GM18951 (cell line): ENCODE results near the gene NELL1.

Experiments used
- POLR2A ChIP-seq: IDR thresholded peaks from 4 replicates; pipeline ENCODE4 v1.6.1; 2011; ENCODE audit warnings: mild to moderate bottlenecking; ENCODE audit not compliant: insufficient read length, insufficient read depth; ENCODE audit errors: extremely low read depth
- in situ Hi-C: fragments of 300-500 bp; cut with MboI; formaldehyde crosslinking; loops from one replicate; pipeline ENCODE4 v1.12.0; 2022; ENCODE audit warnings: low sequenced_read_pairs, mixed read lengths, inconsistent platforms; ENCODE audit not compliant: unreplicated experiment

NELL1 gene

DNA sequence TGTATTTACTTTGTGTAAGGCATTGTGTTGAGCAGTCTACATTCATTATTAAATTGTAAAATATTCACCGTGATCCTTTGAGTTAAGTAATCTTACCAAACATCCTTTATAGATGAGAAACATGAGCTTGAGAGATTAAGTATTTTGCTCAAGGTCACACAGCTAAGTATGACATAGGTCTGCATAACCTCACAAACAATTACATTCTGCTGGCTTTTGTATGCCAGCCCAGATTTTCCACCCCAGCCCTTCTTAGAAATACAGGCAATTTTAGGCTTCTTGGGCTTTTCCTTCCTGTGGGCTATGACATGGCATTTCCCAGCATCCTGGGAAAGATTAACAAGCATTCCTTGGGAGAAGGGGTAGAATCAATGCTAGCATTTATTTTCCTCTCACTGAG is 357.3 kb downstream of the NELL1 start:
- TF ChIP-seq POLR2A = no peak
- in situ Hi-C loops = no loop called here

DNA sequence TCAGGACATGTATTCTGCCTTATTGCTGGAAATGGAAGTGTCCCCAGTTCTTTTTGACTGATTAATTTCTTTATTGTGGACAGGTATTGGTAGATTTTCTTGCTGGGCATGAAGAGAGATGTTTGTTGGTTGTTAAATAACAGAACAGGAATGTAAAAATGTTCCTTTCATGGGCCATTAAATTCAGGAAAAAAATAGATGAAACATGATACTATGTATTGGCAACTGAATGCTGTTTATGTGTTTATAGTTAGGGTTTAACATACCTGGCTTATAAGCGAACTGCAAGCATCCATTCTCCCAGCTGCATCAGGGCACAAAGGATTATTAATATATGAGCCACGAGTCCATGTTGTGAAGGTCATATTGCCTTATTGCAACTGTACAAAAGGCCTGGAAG is 368.5 kb downstream of the NELL1 start:
- no peak for TF ChIP-seq POLR2A
- in situ Hi-C loops = no loop called here

GRCh38 chr11:21038801-21039200 is 369.4 kb downstream of the NELL1 start:
- TF ChIP-seq POLR2A = no peak
- in situ Hi-C loops = no loop called here

GRCh38 chr11:21040630-21041029 is 371.2 kb downstream of the NELL1 start:
- in situ Hi-C loops = no loop called here
- no peak for TF ChIP-seq POLR2A

- in situ Hi-C loops = no loop called here
- TF ChIP-seq POLR2A = no peak
Observed at GRCh38 chr11:21048626-21049025, 379.2 kb downstream of the NELL1 start.

- no peak for TF ChIP-seq POLR2A
- in situ Hi-C loops = no loop called here
Observed at GRCh38 chr11:21053466-21053865, 384.1 kb downstream of the NELL1 start.

DNA sequence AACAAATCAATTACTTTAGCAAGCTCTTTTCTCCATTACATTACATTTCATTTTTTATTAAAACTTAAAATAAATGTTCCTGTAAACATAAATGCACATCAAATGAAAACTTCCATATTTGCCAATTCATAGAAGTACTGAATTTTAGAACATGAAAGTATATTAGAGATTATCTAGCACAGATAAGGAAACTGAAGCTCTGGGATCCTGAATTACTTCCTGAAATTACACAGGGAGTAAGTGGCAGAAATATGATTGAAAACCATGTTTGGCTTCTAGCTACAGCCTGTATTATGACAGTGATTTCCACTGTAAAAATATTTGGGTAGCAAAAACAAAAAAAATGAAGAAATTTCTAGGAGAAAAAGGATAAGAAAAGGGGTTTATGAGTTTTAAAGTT is 387.3 kb downstream of the NELL1 start:
- in situ Hi-C loops = no loop called here

GRCh38 chr11:21059879-21060278 is 390.5 kb downstream of the NELL1 start:
- TF ChIP-seq POLR2A = no peak
- in situ Hi-C loops = no loop called here

More for the DNA sequence above, 387.3 kb downstream of the NELL1 start:
- TF ChIP-seq POLR2A = no peak

DNA sequence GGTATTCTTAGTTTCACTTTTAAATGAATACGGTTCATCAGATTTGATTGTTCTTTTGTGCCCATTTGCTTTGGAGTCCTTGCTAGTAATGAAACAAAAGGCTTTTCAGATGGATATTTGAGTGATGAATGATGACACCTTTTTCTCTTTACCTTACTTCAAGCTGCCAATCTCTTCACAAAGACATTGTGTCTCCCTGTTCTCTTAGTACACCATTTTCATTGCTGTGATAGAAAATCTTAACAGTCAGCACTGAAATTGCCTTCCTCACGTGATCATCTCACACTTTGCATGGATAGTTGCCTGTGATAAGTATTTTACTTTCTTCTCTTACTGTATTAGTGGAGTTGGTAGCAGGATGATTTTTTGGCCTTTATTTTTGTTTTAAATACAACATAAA is 396.6 kb downstream of the NELL1 start:
- in situ Hi-C loops = no loop called here

GRCh38 chr11:21068886-21069285 is 399.5 kb downstream of the NELL1 start:
- TF ChIP-seq POLR2A = no peak
- in situ Hi-C loops = no loop called here

More for the DNA sequence above, 396.6 kb downstream of the NELL1 start:
- TF ChIP-seq POLR2A = no peak

- no peak for TF ChIP-seq POLR2A
- in situ Hi-C loops = no loop called here
Observed at GRCh38 chr11:21069909-21070308, 400.5 kb downstream of the NELL1 start.

DNA sequence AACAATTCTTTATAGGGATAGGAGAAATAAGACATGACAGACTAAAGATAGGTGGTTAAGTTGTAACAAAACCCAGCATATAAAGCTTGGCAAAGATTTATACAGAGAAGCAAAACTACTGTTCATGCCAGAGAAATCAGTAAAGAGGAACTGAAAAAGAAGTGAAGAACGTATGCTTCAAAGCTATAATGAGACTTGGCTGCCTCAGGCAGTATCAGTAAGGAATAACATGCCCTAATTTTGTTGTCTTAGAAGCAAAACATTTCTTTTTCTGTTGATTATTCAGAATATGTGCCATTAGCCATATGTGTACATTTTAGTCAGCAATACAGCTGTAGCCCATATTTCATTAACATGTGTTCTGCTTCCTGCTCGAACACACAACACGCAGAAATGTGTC is 403.2 kb downstream of the NELL1 start:
- in situ Hi-C loops = no loop called here
- no peak for TF ChIP-seq POLR2A

DNA sequence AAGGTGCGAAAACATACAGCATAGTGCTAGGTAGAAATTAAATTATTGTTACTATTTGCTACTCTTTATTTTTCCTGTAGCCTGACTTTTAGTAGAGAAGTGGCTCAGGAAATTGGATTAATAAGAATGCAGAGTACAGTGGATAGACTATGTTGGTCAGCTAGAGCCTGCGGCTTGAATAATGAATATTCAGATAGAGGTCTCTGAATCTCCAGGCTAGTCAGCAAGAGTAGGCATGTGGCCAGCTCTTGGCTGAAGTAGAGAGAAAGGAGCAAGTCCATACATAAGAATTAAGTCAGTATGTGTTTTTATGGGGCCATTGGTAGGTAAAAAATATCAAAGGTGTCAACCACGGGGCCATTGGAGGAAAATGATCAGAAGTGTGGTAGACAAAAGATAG is 413.5 kb downstream of the NELL1 start:
- in situ Hi-C loops = no loop called here
- TF ChIP-seq POLR2A = no peak

DNA sequence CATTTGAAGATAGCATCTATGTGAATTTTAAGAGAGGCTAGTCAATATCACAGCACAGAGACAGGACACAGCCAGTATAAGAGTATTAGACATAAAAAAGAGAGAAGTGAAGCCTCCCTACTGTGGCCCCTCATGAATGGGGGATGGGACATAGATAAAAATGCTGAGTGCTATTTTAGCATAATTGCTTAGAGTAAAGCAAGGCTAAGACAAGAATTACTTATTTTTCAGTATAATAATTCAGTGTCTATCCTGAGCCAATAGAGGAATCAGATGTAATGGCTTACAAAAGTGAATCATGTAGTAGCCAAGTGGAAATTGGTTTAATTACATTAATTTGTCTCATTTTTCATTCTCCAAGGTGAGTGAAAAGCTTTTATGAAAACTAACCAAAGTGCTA is 419.5 kb downstream of the NELL1 start:
- in situ Hi-C loops = no loop called here
- TF ChIP-seq POLR2A = no peak

- no peak for TF ChIP-seq POLR2A
- in situ Hi-C loops = no loop called here
Observed at GRCh38 chr11:21104641-21105040, 435.3 kb downstream of the NELL1 start.

DNA sequence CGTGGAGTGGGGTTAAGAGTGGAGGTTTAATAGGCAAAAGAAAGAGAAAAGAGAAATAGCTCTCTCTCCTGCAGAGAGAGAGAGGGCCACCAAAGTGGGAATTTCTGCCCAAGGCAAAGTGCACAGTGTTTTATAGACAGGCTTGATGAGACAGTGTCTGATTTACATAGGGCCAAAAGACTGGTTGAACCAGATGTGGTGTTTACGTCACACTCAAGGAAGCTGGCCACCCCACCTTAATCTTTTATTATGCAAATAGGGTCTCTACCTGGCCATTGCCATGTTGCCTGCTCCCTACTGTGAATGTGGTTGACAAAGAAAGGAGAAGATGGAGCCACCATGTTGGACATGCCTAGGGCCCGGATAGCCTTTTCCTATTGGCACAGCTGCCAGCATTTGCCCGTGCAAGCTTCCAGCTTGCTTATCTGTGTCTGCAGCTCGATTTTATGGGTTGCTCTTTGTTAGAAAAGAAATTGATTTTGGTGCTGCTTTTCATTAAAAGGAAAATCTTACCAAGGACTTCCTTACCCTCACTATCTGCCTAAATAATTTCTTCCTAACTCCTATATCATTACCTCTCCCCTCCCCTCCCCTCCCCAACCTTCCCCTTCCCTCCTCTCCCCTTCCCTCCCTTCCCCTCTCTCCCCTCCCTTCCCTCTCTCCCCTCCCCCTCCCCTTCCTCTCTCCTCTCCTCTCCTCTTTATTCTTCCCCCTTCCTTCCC is 436.0 kb downstream of the NELL1 start:
- TF ChIP-seq POLR2A = no peak
- in situ Hi-C loops = no loop called here
